SW 1271 (cell line): ENCODE data around the gene NHP2.
"Not testable (repeated sequence)": the region's sequence is repeated elsewhere in the genome, so short reads cannot be mapped to it uniquely, and the experiment has no call there.

Experiments
- DNase-seq, 2 experiments: peaks; one replicate each; lab custom pipeline; 2025; lab: John Stamatoyannopoulos, UW

The NHP2 gene

DNA sequence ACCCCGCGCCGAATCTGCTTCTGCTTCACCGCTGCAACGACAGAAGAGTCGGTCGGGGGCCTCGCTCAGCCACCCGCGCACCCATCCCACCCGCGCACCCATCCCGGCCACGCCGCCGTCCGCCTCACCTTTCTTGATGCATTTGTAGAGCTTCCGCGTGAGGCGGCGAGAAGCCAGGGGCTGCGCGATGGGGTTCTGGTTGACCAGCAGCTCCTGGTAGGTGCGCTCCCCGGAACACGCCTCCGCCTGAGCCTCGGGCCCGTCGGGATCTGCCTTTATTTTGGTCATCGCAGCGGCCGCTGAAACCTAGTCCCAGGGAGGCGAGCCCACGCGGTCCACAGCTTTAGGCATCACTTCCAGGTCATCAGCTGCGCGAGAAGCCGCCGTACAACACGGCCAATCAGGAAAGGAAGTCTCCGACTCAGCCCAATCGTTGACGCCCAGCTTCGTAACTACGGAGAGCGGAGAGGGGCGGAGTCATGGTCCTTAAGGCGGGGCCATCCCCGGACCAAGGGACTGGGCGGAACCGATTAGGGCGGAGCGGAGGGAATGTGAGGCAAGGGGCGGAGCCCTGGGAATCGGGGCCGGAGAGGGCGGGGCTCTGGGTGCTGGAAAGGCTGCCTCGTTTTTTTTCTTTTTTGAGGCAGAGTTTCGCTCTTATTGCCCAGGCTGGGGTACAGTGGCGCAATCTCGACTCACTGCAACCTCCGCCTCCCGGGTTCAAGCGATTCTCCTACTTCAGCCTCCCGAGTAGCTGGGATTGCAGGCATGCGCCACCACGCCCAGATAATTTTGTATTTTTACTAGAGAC lies at the start of gene NHP2:
TSS of gene NHP2 (minus strand) at position 356 of the 811 bp plus-strand sequence. CDS start at position 288, 68 bp downstream.
- DNase-seq = peak; percentile 97 to 99

DNA sequence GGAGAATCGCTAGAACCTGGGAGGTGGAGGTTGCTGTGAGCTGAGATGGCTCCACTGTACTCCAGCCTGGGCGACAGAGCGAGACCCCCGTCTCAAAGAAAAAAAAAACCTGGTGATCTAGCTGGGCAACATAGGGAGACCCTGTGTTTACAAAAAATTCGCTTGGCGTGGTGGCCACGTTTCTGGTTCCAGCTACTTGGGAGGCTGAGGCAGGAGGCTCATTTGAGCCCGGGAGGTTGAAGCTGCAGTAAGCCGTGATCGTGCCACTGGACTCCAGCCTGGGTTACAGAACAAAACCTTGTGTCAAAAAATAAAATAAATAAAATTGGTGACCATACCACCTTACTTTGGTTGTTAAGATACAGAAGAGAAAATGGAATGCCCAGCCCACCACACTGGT lies 48.9 kb upstream of the NHP2 start:
- DNase-seq = no peak

DNA sequence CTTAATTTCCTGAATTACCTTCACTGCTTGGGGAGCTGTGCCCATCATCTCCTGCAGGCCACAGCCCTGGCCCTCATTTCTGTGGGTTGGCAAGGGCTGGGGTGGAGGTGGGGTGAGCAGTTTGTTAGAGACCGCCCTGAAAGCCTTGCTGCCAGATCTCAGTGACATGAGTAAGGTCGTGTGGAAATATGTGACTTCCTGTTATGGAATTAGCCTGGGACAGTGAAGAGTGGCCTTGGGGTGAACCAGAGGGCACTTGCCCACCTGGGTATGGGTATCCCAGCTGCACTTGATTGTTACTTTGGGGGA lies 48.2 kb upstream of the NHP2 start:
- peak in 1 of 2 experiments; percentile 42 for DNase-seq

DNA sequence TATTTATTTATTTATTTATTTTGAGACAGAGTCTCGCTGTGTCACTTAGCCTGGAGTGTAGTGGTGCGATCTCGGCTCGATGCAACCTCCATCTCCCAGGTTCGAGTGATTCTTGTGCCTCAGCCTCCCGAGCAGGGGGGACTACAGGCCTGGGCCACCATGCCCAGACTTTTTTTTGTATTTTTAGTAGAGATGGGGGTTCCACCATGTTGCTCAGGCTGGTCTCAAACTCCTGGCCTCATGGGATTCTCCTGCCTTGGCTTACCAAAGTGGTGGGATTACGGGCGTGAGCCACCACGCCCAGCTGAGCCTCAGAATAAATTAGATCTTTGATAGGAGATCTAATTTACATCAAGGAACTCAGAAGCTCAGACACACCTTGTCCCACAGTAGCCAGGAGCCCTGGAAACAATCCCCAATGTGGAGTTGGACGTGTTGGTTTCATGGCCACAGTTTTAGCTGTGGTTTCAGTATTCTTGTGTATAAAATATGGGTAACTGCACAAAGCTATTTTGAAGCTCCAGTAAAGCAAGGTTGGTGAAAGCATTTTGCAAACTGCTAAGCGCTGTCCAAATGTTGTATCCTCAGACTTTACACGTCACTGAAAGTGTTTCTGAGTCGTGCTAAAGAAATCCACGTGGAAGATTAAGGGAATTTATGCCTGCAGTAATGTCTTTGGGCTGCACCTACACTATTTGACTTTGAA lies 47.7 kb upstream of the NHP2 start:
- no peak for DNase-seq

DNA sequence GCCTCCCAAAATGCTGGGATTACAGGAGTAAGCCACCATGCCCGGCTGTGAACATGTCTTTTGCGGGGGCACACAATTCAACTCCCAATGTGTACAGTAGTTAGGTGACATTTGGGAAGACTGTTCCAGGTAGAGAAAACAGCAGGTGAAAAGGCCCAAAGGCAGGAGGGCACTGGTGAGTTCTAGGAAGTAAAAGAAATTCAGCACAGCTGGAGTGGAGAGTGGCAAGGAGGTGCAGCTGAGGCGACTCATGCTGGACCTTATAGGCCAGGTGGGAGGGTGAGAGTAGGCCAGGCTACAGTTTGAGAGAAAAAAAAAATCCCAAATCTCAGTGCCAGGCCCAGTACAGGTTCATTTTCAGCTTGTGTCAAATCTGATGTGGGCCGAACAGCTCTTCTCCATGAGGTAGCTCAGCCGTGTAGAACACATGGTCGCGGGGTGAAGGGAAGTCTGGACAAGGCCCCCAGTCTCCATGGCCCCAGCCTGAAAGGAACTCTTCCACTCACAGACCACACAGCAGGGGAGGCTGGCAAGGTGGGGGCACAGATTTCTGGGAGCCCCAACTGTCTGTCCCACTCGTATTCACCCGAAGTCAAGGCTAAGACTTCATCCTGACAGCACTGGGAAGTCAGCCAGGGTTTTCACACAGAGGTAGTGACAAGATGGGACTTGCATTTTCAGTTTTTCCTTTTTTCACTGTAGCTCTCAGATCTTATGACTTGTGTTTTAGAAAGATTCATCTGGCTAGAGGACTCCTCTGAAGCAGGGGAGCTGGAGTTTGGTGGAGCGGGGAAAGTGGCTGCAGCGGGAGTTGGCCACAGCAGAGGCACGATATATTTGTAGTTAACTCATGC lies 46.1 kb upstream of the NHP2 start:
- no peak for DNase-seq

DNA sequence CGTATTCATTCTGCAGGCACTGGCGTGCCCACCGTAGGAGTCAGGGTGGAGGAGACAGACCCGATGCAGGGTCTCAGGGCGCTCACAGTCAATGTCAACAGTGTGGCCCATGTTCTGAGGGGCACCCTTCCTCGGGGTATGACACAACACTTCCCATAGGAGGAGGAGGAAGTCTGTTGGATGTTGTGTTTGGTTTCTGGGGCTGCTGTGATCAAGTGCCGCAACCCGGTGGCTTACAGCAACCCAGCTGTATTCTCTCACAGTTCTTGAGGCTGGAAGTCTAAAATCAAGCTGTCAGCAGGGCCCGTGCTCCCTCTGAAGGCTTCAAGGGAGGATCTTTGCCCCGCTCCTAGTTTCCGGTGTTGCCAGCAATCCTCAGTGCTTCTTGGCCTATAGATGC lies 45.0 kb upstream of the NHP2 start:
- no peak for DNase-seq

DNA sequence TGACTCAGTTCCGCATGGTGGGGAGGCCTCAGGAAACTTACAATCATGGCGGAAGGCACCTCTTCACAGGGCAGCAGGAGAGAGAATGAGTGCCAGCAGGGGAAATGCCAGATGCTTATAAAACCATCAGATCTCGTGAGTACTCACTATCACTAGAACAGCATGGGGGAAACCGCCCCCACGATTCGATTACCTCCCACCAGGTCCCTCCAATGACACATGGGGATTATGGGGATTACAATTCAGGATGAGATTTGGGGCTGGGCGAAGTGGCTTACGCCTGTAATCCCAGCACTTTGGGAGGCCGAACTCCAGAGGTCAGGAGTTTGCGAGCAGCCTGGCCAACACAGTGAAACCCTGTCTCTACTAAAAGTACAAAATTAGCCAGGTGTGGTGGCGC lies 44.5 kb upstream of the NHP2 start:
- DNase-seq = not testable (repeated sequence)

DNA sequence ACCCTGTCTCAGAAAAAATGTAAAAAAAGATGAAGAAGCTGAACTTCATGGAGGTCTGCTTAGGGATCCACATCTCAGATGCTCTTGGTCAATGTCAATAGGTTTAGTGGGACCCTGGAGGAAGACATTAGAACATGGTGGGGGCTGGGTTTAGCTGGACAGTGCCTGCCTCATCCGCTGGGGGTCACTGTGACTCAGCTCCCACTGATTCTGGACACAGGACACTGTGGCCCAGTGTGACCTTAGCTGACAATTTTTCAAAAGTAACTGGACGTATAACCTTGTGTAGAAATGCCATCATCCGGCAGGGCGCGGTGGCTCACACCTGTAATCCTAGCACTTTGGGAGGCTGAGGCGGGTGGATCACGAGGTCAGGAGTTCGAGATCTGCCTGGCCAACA lies 43.3 kb upstream of the NHP2 start:
- no peak for DNase-seq

DNA sequence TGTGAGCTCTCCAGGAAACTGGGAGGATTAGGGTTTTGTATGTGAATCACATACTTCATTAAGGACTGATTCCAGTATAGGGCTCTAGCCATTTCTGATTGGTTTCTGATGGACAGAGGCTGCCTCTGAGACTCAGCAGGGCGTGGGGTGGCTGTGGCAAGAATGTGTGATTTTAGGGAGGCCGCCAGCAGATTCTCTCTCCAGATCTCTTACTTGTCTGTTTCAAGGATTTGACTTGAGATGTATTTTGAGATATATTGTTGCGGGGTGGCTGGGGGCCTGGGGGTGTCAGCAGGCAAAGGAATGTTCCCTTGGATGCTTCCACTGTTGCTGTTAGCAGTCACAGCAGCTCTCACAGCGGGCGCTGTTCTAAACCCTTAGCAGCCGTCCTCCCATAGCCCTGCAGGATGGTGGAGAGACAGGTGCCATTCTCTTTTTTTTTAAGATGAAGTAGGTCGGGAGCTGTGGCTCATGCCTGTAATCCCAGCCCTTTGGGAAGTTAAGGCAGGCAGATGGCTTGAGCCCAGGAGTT lies 42.7 kb upstream of the NHP2 start:
- DNase-seq = no peak

DNA sequence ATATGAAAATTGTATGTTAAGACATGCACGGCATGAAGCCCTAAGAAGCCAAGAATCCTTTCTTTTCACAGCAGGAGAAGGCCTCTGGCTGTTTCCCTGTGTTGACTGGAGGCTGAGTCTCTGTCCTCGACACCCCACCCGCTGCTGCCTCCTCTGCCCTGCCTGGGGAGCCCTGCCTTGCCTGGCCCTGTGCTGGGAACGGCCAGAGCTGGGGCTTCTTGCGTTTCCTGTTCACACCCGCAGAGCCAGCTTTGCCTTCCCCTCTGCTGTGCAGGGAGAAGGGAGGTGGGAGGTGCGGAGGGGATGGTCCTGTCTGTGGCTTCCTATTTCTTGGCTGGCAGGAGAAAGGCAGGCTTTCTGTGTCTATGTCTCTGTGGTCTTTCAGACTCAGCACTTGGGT lies 40.3 kb upstream of the NHP2 start:
- DNase-seq = no peak

DNA sequence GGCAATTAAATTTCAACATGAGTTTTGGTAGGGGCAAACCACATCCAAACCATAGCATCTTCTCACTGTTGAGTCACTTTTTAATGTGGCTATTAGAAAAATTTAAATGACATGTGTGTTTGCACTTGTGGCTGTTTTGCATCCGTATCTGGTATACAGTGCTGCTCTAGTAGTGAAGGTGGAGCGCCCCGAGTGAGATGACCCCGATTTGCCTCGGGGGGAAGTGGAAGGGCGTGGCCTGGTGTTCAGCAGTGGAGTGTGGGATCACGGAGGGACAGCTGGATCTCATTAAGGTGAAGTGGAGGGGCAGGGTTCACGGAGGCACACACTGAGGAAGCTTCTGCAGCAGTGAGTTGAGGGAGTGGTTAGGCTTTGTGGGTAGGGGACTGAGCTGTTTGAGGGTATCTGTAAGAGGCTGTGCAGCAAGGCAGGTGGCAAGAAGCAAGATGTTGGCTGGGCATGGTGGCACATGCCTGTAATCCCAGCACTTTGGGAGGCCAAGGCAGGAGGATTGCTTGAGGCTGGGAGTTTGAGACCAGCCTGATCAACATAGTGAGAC lies 39.6 kb upstream of the NHP2 start:
- DNase-seq = no peak

DNA sequence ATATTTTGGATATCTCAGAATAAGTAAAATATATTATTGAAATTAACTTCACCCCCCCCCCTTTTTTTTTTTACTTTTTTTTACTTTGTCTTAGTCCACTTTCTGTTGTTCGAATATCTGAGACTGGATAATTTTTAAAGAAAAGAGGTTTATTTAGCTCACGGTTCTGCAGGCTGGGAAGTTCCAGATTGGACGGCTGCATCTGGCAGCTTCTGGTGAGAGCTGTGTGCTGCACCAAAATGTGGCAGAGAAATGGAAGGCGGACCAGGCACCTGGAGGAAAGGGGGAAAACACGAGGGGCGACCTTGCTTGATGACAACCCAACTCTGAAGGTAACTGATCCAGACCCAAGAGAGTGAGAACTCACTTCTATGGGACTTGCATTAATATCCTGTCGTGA lies 39.1 kb upstream of the NHP2 start:
- no peak for DNase-seq

DNA sequence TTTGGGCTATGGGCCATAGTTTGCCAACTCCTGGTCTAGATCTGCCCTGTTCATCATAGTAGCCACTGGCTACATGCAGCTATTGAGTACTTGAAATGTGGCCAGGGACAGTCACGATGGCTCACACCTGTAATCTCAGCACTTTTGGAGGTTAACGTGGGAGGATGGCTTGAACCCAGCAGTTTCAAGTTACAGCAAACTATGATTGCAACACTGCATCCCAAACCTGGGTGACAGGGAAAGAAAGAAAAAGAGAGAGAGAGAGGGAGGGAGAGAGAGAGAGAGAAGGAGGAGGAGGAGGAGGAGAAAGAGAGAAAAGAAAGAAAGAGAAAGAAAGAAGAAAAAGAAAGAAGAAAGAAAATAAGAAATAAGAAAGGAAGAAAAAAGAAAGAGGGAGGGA lies 38.6 kb upstream of the NHP2 start:
- DNase-seq = no peak

DNA sequence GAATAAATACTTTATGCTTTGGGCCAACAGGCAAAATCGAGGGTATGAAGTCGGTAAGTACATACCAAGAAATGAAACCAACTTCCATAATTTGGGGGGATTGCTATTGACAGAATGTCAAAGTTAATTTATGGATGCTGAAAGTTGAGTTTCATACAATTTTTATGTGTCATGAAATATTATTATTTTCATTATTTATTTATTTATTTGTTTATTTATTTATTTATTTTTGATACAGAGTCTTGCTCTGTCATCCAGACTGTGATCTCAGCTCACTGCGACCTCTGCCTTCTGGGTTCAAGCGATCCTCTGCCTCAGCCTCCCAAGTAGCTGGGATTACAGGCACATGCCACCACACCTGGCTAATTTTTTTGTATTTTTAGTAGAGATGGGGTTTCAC lies 38.0 kb upstream of the NHP2 start:
- DNase-seq = no peak

DNA sequence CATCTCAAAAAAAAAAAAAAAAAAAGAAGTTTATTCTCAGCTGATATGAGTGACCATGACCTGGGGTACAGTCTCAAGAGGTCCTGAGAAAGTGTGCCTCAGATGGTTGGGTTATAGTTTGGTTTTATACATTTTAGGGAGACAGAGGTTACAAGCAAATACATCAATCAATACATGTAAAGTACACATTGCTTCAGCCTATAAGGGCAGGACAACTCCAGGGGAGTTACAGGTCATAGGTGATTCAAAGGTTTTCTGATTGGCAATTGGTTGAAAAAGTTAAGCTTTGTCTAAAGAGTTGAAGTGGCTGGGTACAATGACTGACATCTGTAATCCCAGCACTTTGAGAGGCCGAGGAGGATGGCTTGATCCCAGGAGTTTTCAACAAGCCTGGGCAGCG lies 35.7 kb upstream of the NHP2 start:
- DNase-seq = no peak

DNA sequence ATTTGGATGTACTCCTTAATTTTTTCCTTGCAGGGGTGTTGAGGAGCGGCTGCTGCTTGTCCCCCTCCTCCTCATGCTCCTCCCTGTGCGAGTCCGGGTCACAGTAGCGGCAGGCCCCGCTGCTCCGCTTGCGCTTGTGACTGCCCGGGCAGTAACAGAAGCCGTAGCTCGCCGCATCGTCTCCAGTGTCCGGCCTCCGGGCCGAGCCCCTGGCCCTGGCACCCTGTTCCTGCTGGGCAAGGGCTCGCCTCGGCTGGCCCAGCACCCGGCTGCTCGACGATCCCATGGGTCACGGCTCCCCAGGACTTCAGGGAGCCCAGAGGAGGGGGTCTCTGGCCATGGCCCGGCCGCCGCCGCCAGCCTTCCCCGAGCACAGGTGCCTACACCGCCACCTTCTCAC lies 33.3 kb upstream of the NHP2 start, which contains the start of gene GMCL2:
TSS of gene GMCL2 (minus strand) at position 358 of the 400 bp plus-strand sequence. CDS start at position 286, 72 bp downstream.
- no peak for DNase-seq

DNA sequence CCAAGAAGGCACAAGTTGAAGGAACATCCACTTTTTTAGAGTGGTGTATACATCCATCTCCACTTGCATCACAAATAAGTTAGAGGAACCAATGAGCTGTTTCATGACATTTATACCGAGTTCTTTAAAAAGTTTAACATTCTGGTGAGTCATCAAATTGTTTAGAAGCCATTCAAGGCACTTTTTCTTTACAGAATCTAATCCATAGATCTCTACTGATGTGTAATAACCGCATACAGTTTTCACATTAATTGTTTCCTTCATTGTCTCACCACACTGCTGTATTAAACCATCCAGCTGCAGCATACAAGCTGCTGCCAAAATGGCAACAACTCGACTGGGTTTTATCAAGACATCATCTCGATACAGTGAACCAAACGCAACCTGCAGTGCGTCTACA lies 32.7 kb upstream of the NHP2 start:
- DNase-seq = no peak

DNA sequence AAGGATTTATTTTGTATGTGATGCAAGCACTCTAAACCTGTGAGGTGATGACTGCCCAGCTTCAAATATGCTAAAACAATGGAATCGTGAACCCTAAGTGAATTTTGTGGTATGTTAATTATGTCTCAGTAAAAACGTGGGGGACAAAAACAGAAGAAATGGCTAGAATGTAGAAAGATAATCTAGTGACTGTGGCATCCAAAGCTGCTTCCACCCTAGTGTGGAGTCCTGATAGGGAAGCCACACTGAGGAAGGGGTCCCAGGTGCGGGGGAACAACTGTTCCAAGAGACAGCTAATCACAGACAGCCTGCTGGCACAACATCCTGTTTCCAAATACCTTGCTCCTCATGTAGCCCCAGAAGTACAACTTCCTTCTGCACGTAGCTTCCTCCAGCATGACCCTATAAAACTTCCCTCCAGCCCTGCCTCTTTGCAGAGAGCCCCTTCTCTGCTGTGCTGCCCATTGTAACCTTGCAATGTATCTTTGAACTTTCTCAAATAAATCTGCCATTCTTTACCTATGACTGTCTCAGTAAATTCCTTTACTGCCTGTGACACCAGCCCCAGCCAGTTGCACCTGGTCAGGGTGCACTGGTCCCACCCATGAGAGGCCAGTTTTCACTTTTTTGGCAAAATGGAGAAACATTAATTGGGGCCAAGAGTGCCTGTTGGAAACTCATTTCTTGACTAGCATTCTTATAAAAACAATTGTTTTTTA lies 28.6 kb upstream of the NHP2 start:
- no peak for DNase-seq

DNA sequence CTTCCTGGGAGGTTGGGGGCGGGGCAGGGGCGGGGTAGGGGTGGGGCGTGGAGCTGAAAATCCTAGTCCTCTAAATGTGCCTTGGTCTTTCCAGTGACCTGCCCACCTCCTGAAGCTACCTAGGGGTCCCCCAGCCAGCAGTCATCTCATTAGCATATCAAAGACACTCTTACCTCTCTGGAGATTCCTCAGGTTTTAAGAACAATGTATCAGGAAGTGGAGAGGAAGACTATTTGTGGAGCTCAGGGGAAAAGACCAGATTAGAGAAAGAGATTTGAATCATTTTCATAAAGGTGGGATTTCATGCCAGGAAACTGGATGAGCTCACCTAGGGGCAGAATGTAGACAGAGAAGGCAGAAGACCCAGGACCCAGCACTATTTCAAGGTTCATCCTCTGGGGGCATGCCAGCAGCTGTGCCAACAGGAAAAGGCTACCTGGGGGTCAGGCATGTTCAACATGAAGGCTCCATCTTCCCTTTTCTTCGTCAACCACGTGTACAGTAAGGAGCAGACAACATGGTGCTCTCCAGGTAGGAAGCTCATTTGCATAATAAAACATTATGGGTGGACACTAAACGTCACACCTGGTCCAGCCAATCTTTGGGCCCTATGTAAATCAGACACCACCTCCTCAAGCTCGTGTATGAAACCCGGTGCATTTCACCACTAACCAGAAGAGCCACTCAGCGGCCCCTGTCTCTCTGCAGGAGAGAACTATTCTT lies 26.6 kb upstream of the NHP2 start:
- no peak for DNase-seq

DNA sequence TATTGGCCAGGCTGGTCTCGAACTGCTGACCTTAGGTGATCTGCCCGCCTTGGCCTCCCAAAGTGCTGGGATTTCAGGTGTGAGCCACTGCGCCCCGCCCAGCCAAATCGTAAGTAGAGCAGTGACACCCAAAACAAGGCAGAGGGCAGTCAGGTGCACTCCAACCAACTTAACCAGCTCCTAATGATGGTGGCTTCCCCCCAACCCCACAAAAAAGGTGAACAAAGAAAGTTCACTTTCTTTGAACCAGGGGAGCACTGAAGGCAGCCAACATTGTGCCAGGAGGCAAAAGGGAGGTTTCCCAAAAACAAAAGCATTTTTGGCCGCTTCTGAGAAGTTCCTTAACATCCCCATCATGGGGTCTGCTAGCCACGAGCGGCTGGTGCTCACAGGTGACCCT lies 23.9 kb upstream of the NHP2 start:
- no peak for DNase-seq

DNA sequence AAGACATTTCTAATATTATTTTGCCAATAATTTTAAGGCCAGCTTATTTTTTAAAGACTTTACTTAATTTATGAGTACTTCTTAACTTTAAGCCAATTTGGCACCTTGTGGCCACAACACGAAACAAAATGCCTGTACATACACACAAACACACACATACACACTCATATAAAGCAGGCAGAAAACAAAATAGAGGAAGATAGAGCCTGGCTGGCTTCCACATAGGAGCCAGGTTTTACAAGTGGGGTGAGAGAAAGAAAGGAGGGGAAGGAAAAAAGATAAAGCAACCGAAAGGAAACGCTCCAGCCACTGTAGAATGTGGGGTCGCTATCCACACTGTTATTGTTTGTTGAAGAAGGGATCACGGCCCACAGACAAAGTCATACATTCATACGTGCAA lies 23.1 kb upstream of the NHP2 start:
- DNase-seq = no peak
